CD4-positive, alpha-beta T cell treated with Interleukin-15 for 4 hours (primary cell): ENCODE results near the gene MCOLN3.
A peak's percentile ranks its signal among the peaks of the same experiment; 100 is the strongest.
"Not testable (repeated sequence)": the region's sequence is repeated elsewhere in the genome, so short reads cannot be mapped to it uniquely, and the experiment has no call there.

Experiments
- DNase-seq: peaks from one replicate; pipeline ENCODE4 v3.0.0-alpha.2; 2020; ENCODE audit warnings: low spot score

The MCOLN3 gene

DNA sequence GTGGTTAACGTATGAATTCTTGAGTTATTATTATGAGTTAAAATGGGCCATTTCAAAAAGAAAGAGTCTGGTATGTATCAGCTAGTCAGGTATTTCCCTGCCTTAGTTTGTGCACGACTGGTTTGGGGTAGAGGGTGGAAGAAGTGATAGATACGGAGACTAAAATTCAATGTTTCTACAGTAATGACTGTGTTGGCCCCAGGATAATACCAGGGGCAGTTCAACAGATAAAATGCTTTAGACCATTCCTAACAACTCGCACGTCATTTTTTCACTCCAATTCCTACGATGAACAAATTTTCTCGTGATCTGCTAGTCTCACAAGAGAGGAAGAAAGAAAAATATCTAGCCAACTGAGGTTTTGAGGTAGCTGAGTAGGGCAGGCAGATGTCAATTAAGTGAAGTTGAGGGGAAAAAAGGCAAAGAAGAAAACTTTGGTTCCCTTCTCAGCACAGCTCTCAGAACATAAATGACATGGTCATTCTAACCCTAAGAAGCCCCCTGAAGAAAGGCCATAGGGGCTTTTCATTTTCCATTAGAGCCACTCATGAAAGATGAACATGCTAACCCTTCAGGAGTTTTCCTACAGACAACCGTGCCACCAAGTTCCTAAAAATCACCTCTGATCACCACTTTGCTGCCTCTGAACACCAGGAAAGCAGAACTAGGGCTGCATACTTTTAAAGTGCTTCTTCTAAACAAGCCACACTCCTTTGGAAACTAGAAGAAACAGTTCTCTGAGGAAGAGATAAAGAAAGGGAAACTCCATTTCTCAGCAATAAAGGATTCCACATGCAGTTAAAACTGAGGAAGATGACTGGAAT is 57.0 kb downstream of the MCOLN3 start:
- no peak for DNase-seq

DNA sequence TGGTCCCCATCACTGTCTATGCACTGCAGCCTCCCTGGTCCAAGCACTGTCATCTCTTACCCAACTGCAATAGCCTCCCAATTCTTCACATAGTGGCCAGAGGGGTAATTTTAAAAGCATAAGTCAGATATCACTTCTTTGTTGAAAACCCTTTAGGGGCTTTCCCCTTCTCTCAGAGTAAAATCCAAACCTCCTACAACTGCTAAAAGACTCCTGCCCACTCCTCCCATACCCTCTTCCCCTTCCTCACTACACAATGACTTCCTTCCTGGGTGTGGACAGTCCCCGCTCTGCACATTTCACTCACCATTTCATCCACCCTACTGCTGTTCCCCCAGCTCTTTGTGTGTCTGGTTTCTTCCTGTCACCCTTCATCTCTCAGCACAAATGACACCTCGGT is 59.7 kb downstream of the MCOLN3 start:
- no peak for DNase-seq

- DNase-seq = not testable (repeated sequence)
Measured at GRCh38 chr1:84986561-84986960, 61.7 kb downstream of the MCOLN3 start.

DNA sequence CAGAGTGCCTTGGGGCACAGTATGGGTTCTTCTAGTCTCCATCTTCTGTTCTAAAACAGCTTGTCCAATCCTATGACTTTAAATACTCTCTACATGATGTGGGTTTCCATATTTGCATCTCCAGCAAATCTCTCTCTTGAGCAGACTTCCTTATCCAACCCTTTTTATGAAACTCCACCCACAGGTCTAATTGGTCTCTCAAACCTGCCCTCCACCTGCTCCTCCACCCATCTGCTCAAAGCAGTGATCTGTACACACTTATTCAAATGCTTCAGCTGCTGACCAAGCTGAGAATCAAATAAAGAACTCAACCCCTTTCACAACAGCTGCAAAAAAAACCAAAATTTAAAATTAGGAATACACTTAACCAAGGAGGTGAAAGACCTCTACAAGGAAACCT is 62.9 kb downstream of the MCOLN3 start:
- DNase-seq = no peak

DNA sequence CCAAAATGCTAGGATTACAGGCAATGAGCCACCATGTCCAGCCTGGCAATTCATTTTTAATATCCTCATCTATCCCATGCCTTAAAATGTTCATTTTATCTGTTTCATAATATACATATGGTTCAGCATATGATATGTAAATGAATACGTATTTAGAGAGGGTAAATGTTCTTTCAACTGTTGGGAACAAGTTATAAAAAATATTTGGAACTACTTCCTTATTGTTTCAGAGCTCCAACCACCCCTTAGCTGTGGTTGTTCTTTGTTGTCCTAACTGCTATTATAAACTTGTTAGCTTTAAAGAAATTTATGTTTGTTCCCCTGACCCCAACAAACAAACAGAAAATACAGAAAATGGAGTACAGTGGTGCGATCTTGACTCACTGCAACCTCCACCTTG is 65.9 kb downstream of the MCOLN3 start:
- DNase-seq = no peak

GRCh38 chr1:84975035-84975434 is 73.3 kb downstream of the MCOLN3 start:
- DNase-seq = no peak

DNA sequence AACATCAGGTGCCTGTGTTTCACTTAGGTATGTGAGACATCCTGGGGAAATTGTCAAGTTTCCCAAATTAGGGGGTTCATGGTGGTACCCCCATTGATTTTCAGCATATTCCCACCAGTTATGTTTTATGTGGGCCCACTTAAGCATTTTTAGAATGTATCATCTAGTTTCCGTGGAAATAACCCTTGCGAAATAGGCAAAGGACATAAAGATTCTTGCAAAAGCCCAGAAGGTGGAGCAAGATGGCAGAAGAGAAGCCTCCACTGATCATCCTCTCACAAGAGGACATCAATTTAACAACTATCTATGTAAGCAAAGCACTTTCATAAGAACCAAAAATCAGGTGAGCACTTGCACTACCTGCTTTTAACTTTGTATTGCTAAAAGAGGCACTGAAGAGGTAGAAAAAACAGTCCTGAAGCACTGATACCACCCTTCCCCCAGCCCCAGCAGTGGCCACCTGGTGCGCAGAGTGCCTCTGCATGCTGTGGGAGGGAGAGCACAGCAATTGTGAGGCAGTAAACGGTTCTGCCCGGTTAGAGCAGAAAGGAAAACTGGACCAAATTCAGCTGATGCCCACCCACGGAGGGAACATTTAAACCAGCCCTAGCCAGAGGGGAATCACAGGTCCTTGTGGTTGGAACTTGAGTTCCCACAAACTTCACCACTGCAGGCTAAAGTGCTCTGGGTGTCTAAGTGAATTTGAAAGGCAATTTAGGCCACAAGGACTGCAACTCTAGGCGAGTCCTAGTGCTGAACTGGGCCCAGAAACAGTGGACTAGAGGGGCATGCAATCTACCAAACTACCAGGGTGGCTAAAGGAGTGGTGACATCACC is 74.6 kb downstream of the MCOLN3 start:
- no peak for DNase-seq

DNA sequence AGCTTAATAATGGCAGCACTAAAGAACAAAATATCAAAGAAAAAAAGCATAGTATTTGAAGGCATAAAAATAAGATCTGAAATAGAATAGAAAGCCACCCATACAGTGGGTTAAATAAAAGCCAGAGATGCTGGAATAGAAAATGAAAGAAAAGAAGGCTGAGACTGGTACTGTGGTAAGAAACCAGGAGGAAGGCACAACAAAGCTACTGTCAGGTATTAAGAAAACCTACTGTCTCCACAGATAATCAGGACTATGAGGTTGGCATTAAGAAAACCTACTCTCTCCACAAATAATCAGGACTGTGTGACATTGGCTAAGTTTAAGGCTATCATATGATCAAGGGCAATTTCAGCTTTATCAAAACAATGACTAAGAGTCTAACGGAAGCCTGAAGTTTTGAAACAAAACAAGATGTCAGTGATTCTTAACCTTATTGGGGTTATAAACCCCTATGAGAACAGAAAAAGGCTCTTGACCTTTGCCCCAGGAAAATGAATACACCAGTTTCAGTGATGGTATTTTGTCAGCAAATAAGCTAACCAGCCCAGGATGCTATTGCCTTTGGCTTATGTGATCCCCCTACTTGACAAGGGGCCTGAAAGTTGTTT is 75.8 kb downstream of the MCOLN3 start:
- DNase-seq = no peak

DNA sequence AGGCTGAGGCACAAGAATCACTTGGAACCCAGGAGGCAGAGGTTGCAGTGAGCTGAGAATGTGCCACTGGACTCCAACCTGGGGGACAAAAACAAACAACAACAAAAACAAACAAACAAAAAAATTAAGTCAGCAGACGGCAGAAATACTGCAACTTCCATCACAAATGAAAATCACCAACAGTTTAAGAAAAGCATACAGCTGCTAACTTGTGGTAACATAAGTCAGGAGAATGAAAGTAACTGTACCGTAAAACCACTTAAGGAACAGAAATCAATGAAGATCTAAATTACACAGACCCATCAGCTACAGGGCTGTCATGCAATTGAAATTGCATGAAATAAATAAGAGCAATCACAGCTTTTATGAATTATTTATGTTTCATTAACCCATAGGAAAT is 76.3 kb downstream of the MCOLN3 start:
- DNase-seq = no peak

DNA sequence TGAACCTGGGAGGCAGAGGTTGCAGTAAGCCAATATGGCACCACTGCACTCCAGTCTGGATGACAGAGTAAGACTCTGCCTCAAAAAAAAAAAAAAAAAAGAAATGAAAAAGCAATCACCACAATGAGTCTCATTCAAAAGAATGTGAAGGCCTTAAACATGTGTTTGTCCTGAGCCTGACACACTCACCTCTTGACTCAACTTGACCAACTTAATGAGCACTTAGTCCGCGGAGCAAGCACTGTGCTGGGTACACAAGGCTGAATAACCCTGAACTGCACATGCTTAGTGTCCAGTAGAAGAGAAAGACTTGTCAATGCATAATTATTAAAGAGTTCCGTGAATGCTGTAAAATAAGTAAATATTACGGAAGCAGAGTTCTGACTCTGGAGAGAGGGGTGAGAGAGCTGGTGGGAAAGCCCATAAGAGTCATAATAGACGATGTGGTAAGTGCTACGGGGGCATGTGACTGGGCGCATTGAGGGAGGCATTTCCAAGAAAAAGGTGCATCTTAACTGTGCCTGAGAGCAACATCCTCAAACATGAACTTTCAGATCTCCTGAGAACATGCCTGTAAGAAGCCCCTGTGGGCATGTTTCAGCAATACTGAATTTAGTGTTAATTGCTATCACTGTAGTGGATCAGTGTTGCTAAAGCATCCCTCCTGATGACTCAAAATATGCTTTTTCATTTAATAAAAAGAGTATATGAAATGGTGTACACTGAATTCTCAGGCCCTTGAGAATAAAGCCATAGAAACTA is 78.6 kb downstream of the MCOLN3 start:
- peak; percentile 35 for DNase-seq

GRCh38 chr1:84968865-84969264 is 79.4 kb downstream of the MCOLN3 start:
- DNase-seq = no peak

GRCh38 chr1:84968101-84968500 is 80.2 kb downstream of the MCOLN3 start:
- no peak for DNase-seq
